HepG2 (cell line): ENCODE data around the gene CLIC5. TPM values are rescaled to one million over a fixed set of nuclear protein-coding genes. Genes with fewer than 3 reads are reported as not detected.

Experiments
- ATAC-seq: fragments of 200-7000 bp; cut with Tn5 transposase; 3 replicates; pipeline ENCODE4 v1.9.1; 2020; ENCODE audit warnings: mild to moderate bottlenecking, moderate library complexity
- BruUV-seq: library from RNA; stranded (reverse); fragments of 400-500 nt; replicated peaks from 2 replicates; lab custom pipeline; 2021; lab: Mats Ljungman, UMichigan
- CTCF ChIA-PET: fragments of 300-600 bp; formaldehyde crosslinking; extraction: SDS; loops from one replicate; lab custom pipeline; 2021; ENCODE audit warnings: low total read pairs, inconsistent platforms, low intra/inter-chr PET ratio; lab: Yijun Ruan, JAX
- POLR2A ChIA-PET: fragments of 350-600 bp; sonication (Branson Sonifier 250); formaldehyde crosslinking; loops from one replicate; lab custom pipeline; 2020; ENCODE audit warnings: antibody characterized with exemption, inconsistent platforms; lab: Yijun Ruan, JAX
- DNase-seq: peaks from one replicate; pipeline ENCODE4 v3.0.0-alpha.2; 2015; ENCODE audit warnings: low spot score
- FAIRE-seq: peaks from 3 replicates; lab custom pipeline; 2011; peaks lifted over from hg19 to GRCh38; lab: Jason Lieb, UNC
- H2AFZ ChIP-seq: one replicate; pipeline ENCODE4 v1.6.1; 2011; ENCODE audit warnings: low read length, inconsistent platforms
- H3K27ac ChIP-seq: fragments of 300-600 bp; 3 replicates; pipeline ENCODE4 v1.8.0; 2011; ENCODE audit warnings: mixed run types, mild to moderate bottlenecking, mixed read lengths, low read length, inconsistent platforms; ENCODE audit not compliant: insufficient read depth; ENCODE audit errors: extremely low read length
- H3K27me3 ChIP-seq, 2 experiments: fragments of 200-600 bp in 1 of 2; 2 replicates in 1 of 2; 3 replicates in 1 of 2; pipeline versions ENCODE4 v1.6.0 to v1.8.0; 2011; ENCODE audit warnings: low read length in 2 of 2, mild to moderate bottlenecking in 2 of 2, moderate library complexity in 2 of 2, inconsistent platforms in 1 of 2; ENCODE audit not compliant: insufficient read depth in 2 of 2, control insufficient read depth in 1 of 2
- H3K36me3 ChIP-seq, 2 experiments: fragments of 200-600 bp in 1 of 2; replicated peaks in 1 of 2; 2 replicates in 1 of 2; 3 replicates in 1 of 2; pipeline versions ENCODE4 v1.5.1 to v1.8.0; 2011; ENCODE audit warnings: low read length in 2 of 2, inconsistent platforms in 1 of 2; ENCODE audit not compliant: insufficient read depth in 2 of 2, control insufficient read depth in 1 of 2
- H3K4me1 ChIP-seq: 2 replicates; pipeline ENCODE4 v1.5.1; 2012; ENCODE audit warnings: low read length, inconsistent platforms; ENCODE audit not compliant: insufficient read depth
- H3K4me2 ChIP-seq: 2 replicates; pipeline ENCODE4 v1.6.0; 2011; ENCODE audit warnings: low read depth, low read length, inconsistent platforms
- H3K4me3 ChIP-seq, 3 experiments: fragments of 200-600 bp in 1 of 3; sonication (generic), shearing (Covaris generic) in 1 of 3; replicated peaks in 1 of 3; 2 replicates each; pipeline ENCODE4 v1.5.1; 2011 to 2016; ENCODE audit warnings: low read length in 3 of 3, inconsistent platforms in 2 of 3, low read depth in 2 of 3, mild to moderate bottlenecking in 2 of 3, control low read depth in 1 of 3, mixed read lengths in 1 of 3; ENCODE audit not compliant: insufficient read depth in 1 of 3
- H3K79me2 ChIP-seq: one replicate; pipeline ENCODE4 v1.6.1; 2011; ENCODE audit warnings: low read length, inconsistent platforms; ENCODE audit not compliant: insufficient read depth
- H3K9ac ChIP-seq: 2 replicates; pipeline ENCODE4 v1.6.0; 2011; ENCODE audit warnings: mild to moderate bottlenecking, low read depth, low read length, inconsistent platforms; ENCODE audit not compliant: insufficient read depth
- H3K9me3 ChIP-seq: 2 replicates; pipeline ENCODE4 v1.5.1; 2012; ENCODE audit warnings: mild to moderate bottlenecking, low read length
- H4K20me1 ChIP-seq: 2 replicates; pipeline ENCODE4 v1.6.0; 2011; ENCODE audit warnings: inconsistent platforms, mild to moderate bottlenecking, low read length, moderate library complexity; ENCODE audit not compliant: insufficient read depth
- ATF7 ChIP-seq, 2 experiments: fragments of 450-650 bp in 1 of 2; sonication (generic) in 1 of 2; formaldehyde crosslinking in 1 of 2; IDR thresholded peaks; 2 replicates each; pipeline versions ENCODE4 v1.4.0 to v1.6.1; 2016 to 2020; ENCODE audit warnings: antibody characterized with exemption in 1 of 2, mild to moderate bottlenecking in 1 of 2, missing genetic modification reagents in 1 of 2
- CREB3 ChIP-seq: sonication (generic); formaldehyde crosslinking; IDR thresholded peaks from 2 replicates; pipeline ENCODE4 v1.5.0; 2020; ENCODE audit warnings: missing genetic modification reagents
- DBP ChIP-seq: sonication (generic); formaldehyde crosslinking; IDR thresholded peaks from 2 replicates; pipeline ENCODE4 v1.4.0; 2020; ENCODE audit warnings: missing genetic modification reagents; ENCODE audit errors: not compliant biosample characterization
- ELK4 ChIP-seq: sonication (generic); formaldehyde crosslinking; IDR thresholded peaks from 2 replicates; pipeline ENCODE4 v1.9.0; 2021; ENCODE audit warnings: missing genetic modification reagents, borderline replicate concordance
- HMG20B ChIP-seq: conservative IDR thresholded peaks from 2 replicates; pipeline ENCODE4 v1.6.1; 2016; ENCODE audit warnings: missing genetic modification reagents, missing compliant biosample characterization
- IKZF4 ChIP-seq: sonication (generic); formaldehyde crosslinking; IDR thresholded peaks from 2 replicates; pipeline ENCODE4 v1.5.1; 2020; ENCODE audit warnings: borderline replicate concordance, mild to moderate bottlenecking, low read depth, missing genetic modification reagents; ENCODE audit errors: not compliant biosample characterization
- KLF6 ChIP-seq: IDR thresholded peaks from 2 replicates; pipeline ENCODE4 v1.8.0; 2016; ENCODE audit warnings: missing biosample characterization, missing genetic modification reagents
- SNRNP70 ChIP-seq: fragments of 200-400 bp; formaldehyde crosslinking; IDR thresholded peaks from 2 replicates; pipeline ENCODE4 v1.6.1; 2017; ENCODE audit warnings: mild to moderate bottlenecking, low read depth, low read length, moderate library complexity
- TOPORS ChIP-seq: sonication (generic); formaldehyde crosslinking; IDR thresholded peaks from 2 replicates; pipeline ENCODE4 v1.8.0; 2023; ENCODE audit warnings: mild to moderate bottlenecking, missing genetic modification reagents
- U2AF2 ChIP-seq: fragments of 200-400 bp; formaldehyde crosslinking; IDR thresholded peaks from 2 replicates; pipeline ENCODE4 v1.6.1; 2017; ENCODE audit warnings: low read depth, mild to moderate bottlenecking, low read length
- WIZ ChIP-seq: sonication (generic); formaldehyde crosslinking; IDR thresholded peaks from 2 replicates; pipeline ENCODE4 v1.5.1; 2020; ENCODE audit warnings: mild to moderate bottlenecking, missing genetic modification reagents
- ZMYM3 ChIP-seq: sonication (generic); formaldehyde crosslinking; IDR thresholded peaks from 2 replicates; pipeline ENCODE4 v1.5.1; 2020; ENCODE audit warnings: mild to moderate bottlenecking, missing genetic modification reagents
- ZMYM4 ChIP-seq: sonication (generic); formaldehyde crosslinking; IDR thresholded peaks from 2 replicates; pipeline ENCODE4 v1.8.1; 2023; ENCODE audit warnings: mild to moderate bottlenecking, missing genetic modification reagents
- ZNF281 ChIP-seq: sonication (generic); formaldehyde crosslinking; IDR thresholded peaks from 2 replicates; pipeline ENCODE4 v1.4.0; 2020; ENCODE audit warnings: missing genetic modification reagents, borderline replicate concordance
- ZNF879 ChIP-seq: sonication (generic); formaldehyde crosslinking; IDR thresholded peaks from 2 replicates; pipeline ENCODE4 v1.8.1; 2023; ENCODE audit warnings: missing genetic modification reagents
- WGBS: methylation state at CpG from one replicate; pipeline ENCODE4 v1.1.6; 2017; ENCODE audit warnings: low lambda C conversion rate; 5-methylcytosine and 5-hydroxymethylcytosine counted together
- in situ Hi-C: cut with HindIII; loops from 2 replicates; pipeline ENCODE4 v1.10.0; 2017; ENCODE audit warnings: low pct_unique_long_range_greater_than_20kb; ENCODE audit not compliant: extremely low pct_ligation_motif_present
- intact Hi-C: fragments of 100-400 bp; cut with micrococcal nuclease; formaldehyde crosslinking; loops from one replicate; pipeline ENCODE4 v1.10.0; 2022; ENCODE audit not compliant: unreplicated experiment
- polyA plus RNA-seq, 8 experiments: library from polyadenylated mRNA; depleted of rRNA in 3 of 8; stranded (reverse) in 7 of 8; unstranded in 1 of 8; fragments of >200 nt; fragmentation: Illumina TruSeq in 4 of 8; extraction: Trizol in 4 of 8; gene quantifications; 2 replicates each; pipeline versions ENCODE4 v1.2.1 to v1.2.3, GENCODE V29; 2011 to 2016; ENCODE audit warnings: low read depth in 4 of 8, missing spikeins in 1 of 8, mixed read lengths in 1 of 8; ENCODE audit not compliant: insufficient read depth in 1 of 8
- total RNA-seq, 5 experiments: library from RNA; depleted of rRNA; stranded (reverse); fragments of >200 nt; fragmentation: Illumina TruSeq; extraction: Trizol; gene quantifications; 2 replicates each; pipeline ENCODE4 v1.2.3, GENCODE V29; 2016; ENCODE audit warnings: low read depth in 1 of 5
- TF ChIP-seq, protein P1 (sequence below): sonication (generic); formaldehyde crosslinking; IDR thresholded peaks from 2 replicates; pipeline ENCODE4 v1.5.0; 2020; ENCODE audit warnings: mild to moderate bottlenecking, missing genetic modification reagents

The CLIC5 gene
- total and polyA plus RNA-seq, 2 of the 13 experiments (the other 11 are each of a cell fraction or from before 2014, with no cell fraction given), result not detected

DNA sequence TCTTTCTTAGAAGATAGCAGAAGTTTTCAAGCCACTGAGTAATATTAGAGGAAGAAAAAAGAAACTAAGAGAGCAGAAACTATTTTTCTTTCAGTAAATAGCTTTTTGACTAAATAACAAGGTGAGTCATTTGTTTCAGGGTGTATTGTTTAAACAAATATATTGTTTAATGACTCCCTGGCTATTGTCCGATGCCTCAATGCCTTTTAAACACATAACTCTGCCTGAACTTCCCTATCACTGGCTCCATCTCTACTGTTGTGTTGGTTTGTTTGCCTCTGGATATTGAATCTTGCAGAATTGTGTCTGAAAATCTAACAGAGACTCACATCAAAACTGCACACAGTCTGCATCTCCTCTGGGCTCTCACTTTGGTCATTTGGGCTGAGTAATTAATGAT is 19.6 kb upstream of the CLIC5 start:
- no peaks in the 10 kb centered on the region for H3K9me3 ChIP-seq
- no peaks in the 10 kb centered on the region for H3K4me1 ChIP-seq
- FAIRE-seq (no peak), DNase-seq (no peak), ATAC-seq (no peak)
- no peaks in the 10 kb centered on the region for H3K36me3 ChIP-seq
- H2AFZ ChIP-seq, result no peak overlapping the region
- no peaks in the 10 kb centered on the region; a peak in 1 of 5 replicates for H3K27me3 ChIP-seq
- H4K20me1 ChIP-seq, result no peaks in the 10 kb centered on the region
- H3K9ac ChIP-seq, result no peak overlapping the region
- TF ChIP-seq U2AF2, result no peak
- TF ChIP-seq ZMYM4 (CRISPR knock-in tag), result no peak
- TF ChIP-seq KLF6, result no peak
- TF ChIP-seq HMG20B (CRISPR knock-in tag), result no peak
- no peak for TF ChIP-seq ELK4 (CRISPR knock-in tag)
- no peak for TF ChIP-seq CREB3 (CRISPR knock-in tag)
- no peak for TF ChIP-seq WIZ (CRISPR knock-in tag)
- no peak for TF ChIP-seq ZNF879 (CRISPR knock-in tag)
- TF ChIP-seq, protein P1, sequence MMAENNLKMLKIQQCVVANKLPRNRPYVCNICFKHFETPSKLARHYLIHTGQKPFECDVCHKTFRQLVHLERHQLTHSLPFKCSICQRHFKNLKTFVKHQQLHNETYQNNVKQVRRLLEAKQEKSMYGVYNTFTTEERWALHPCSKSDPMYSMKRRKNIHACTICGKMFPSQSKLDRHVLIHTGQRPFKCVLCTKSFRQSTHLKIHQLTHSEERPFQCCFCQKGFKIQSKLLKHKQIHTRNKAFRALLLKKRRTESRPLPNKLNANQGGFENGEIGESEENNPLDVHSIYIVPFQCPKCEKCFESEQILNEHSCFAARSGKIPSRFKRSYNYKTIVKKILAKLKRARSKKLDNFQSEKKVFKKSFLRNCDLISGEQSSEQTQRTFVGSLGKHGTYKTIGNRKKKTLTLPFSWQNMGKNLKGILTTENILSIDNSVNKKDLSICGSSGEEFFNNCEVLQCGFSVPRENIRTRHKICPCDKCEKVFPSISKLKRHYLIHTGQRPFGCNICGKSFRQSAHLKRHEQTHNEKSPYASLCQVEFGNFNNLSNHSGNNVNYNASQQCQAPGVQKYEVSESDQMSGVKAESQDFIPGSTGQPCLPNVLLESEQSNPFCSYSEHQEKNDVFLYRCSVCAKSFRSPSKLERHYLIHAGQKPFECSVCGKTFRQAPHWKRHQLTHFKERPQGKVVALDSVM (CRISPR knock-in tag), result no peak
- no peak for TF ChIP-seq DBP (CRISPR knock-in tag)
- no peak for TF ChIP-seq ZNF281 (CRISPR knock-in tag)
- no peak for TF ChIP-seq ZMYM3
- TF ChIP-seq IKZF4 (CRISPR knock-in tag), result no peak
- TF ChIP-seq ATF7 (IDR thresholded peaks at IDR 0.05), result no peak
- TF ChIP-seq ATF7 (CRISPR knock-in tag; IDR thresholded peaks at IDR 0.05), result no peak
- no peak for TF ChIP-seq TOPORS (CRISPR knock-in tag)
- no peak for TF ChIP-seq SNRNP70
- intact Hi-C loops (no loop called here), in situ Hi-C loops (no loop called here)
- no peaks in the 10 kb centered on the region for H3K79me2 ChIP-seq
- WGBS, result 7% methylated on average over 1 of the region's 1 CpG
- no peak overlapping the region for H3K4me3 ChIP-seq
- BruUV-seq, result no TSS peak
- ChIA-PET CTCF (no interaction called here), POLR2A (no interaction called here)
- no peak overlapping the region for H3K4me2 ChIP-seq
- H3K27ac ChIP-seq, result no peak overlapping the region
